Fibroblast of skin of left quadriceps (primary cell): ENCODE data around the gene CPSF4L.

Experiments used
- DNase-seq, 2 experiments: peaks; one replicate each; pipeline ENCODE4 v3.0.0-alpha.2; 2013; ENCODE audit warnings: low read depth in 2 of 2

Gene CPSF4L

GRCh38 chr17:73232587-73233373 lies 28.9 kb downstream of the CPSF4L start:
- DNase-seq: no peak

- DNase-seq: peak; percentile 86 to 87
Measured at GRCh38 chr17:73231841-73232586, 29.7 kb downstream of the CPSF4L start.

- no peak for DNase-seq
Measured at GRCh38 chr17:73231395-73231794, 30.3 kb downstream of the CPSF4L start.

GRCh38 chr17:73230088-73230487 lies 31.6 kb downstream of the CPSF4L start:
- no peak for DNase-seq

- DNase-seq: peak; percentile 36 to 52
Measured at GRCh38 chr17:73228748-73229236, 32.9 kb downstream of the CPSF4L start.

GRCh38 chr17:73227944-73228343 lies 33.7 kb downstream of the CPSF4L start:
- DNase-seq: no peak

- DNase-seq: no peak
Measured at GRCh38 chr17:73227379-73227778, 34.3 kb downstream of the CPSF4L start.

- peak; percentile 13 to 14 for DNase-seq
Measured at GRCh38 chr17:73226556-73227172, 35.0 kb downstream of the CPSF4L start.

- DNase-seq: no peak
Measured at GRCh38 chr17:73224663-73225305, 36.9 kb downstream of the CPSF4L start.

GRCh38 chr17:73224237-73224636 lies 37.4 kb downstream of the CPSF4L start:
- no peak for DNase-seq

GRCh38 chr17:73223626-73224230 lies 38.0 kb downstream of the CPSF4L start:
- no peak for DNase-seq

GRCh38 chr17:73215447-73215846 lies 46.2 kb downstream of the CPSF4L start:
- DNase-seq: no peak

- no peak for DNase-seq
Measured at GRCh38 chr17:73214851-73215250, 46.8 kb downstream of the CPSF4L start.

GRCh38 chr17:73214008-73214407 lies 47.7 kb downstream of the CPSF4L start:
- no peak for DNase-seq

GRCh38 chr17:73211745-73212144 lies 49.9 kb downstream of the CPSF4L start:
- no peak for DNase-seq

GRCh38 chr17:73210002-73210678 lies 51.5 kb downstream of the CPSF4L start:
- no peak for DNase-seq

GRCh38 chr17:73209436-73209835 lies 52.2 kb downstream of the CPSF4L start:
- DNase-seq: no peak

GRCh38 chr17:73208139-73208827 lies 53.4 kb downstream of the CPSF4L start:
- DNase-seq: no peak

- no peak for DNase-seq
Measured at GRCh38 chr17:73205459-73205961, 56.2 kb downstream of the CPSF4L start.
